Loucy (cell line): ENCODE data around the gene C1GALT1C1.

Experiments
- H2AFZ ChIP-seq: fragments of 200-600 bp; sonication (generic); 2 replicates; pipeline ENCODE4 v1.6.0; 2016; ENCODE audit warnings: antibody characterized with exemption, mild to moderate bottlenecking, low read length, moderate library complexity
- H3F3A ChIP-seq: fragments of 200-600 bp; 2 replicates; pipeline ENCODE4 v1.6.0; 2016; ENCODE audit warnings: antibody characterized with exemption, low read depth, mild to moderate bottlenecking
- H3K27me3 ChIP-seq: fragments of 200-600 bp; sonication (generic); 2 replicates; pipeline ENCODE4 v1.6.1; 2014; ENCODE audit warnings: low read length, mild to moderate bottlenecking; ENCODE audit not compliant: insufficient read depth, poor library complexity, severe bottlenecking
- H3K36me3 ChIP-seq: fragments of 200-600 bp; sonication (generic); 2 replicates; pipeline ENCODE4 v1.6.1; 2016; ENCODE audit warnings: low read length; ENCODE audit not compliant: insufficient read depth
- H3K4me1 ChIP-seq: fragments of 200-600 bp; sonication (generic); 2 replicates; pipeline ENCODE4 v1.5.1; 2014; ENCODE audit warnings: low read length, mild to moderate bottlenecking; ENCODE audit not compliant: insufficient read depth, poor library complexity, severe bottlenecking
- H3K4me2 ChIP-seq: fragments of 200-600 bp; sonication (generic); 2 replicates; pipeline ENCODE4 v1.6.0; 2014; ENCODE audit warnings: antibody characterized with exemption, low read length, low read depth, mild to moderate bottlenecking; ENCODE audit not compliant: poor library complexity, severe bottlenecking
- H3K4me3 ChIP-seq: fragments of 200-600 bp; sonication (generic); 2 replicates; pipeline ENCODE4 v1.5.1; 2014; ENCODE audit warnings: low read length, mild to moderate bottlenecking, mixed read lengths; ENCODE audit not compliant: poor library complexity, severe bottlenecking
- H3K79me2 ChIP-seq: fragments of 200-600 bp; sonication (generic); 2 replicates; pipeline ENCODE4 v1.6.1; 2014; ENCODE audit warnings: low read length; ENCODE audit not compliant: insufficient read depth
- H3K9ac ChIP-seq: fragments of 200-600 bp; sonication (generic); 2 replicates; pipeline ENCODE4 v1.6.0; 2014; ENCODE audit warnings: mild to moderate bottlenecking, low read depth, low read length, moderate library complexity; ENCODE audit not compliant: poor library complexity, severe bottlenecking
- H3K9me2 ChIP-seq: fragments of 200-600 bp; sonication (generic); replicated peaks from 2 replicates; pipeline ENCODE4 v1.6.1; 2016; ENCODE audit warnings: low read depth, low read length, mixed read lengths
- H3K9me3 ChIP-seq: fragments of 200-600 bp; sonication (generic); 2 replicates; pipeline ENCODE4 v1.6.1; 2014; ENCODE audit warnings: mild to moderate bottlenecking, antibody characterized with exemption, low read length, low read depth; ENCODE audit not compliant: insufficient read depth
- H4K20me1 ChIP-seq: fragments of 200-600 bp; sonication (generic); 2 replicates; pipeline ENCODE4 v1.6.0; 2014; ENCODE audit warnings: antibody characterized with exemption, low read length, mild to moderate bottlenecking; ENCODE audit not compliant: insufficient read depth, poor library complexity, severe bottlenecking
- CTCF ChIP-seq: fragments of 200-600 bp; sonication (generic); conservative IDR thresholded peaks from 2 replicates; pipeline ENCODE4 v1.5.1; 2014; ENCODE audit warnings: mild to moderate bottlenecking, antibody characterized with exemption, low read length
- EZH2phosphoT487 ChIP-seq: fragments of 200-600 bp; IDR thresholded peaks from 2 replicates; pipeline ENCODE4 v1.6.1; 2018; ENCODE audit warnings: antibody characterized with exemption, mild to moderate bottlenecking, moderate library complexity, borderline replicate concordance

Gene C1GALT1C1

GRCh38 chrX:120629667-120630537 is at the start of gene C1GALT1C1:
C1GALT1C1 (minus strand) TSS chrX:120630054; CDS start chrX:120627166, 2,888 bp downstream.
- Histone ChIP-seq H3K36me3 (no peaks in the 10 kb centered on the region), H3K4me3 (peak within 1 kb of the TSS; percentile 97), H3K9me3 (no peaks in the 10 kb centered on the region), H3K4me2 (peak within 1 kb of the TSS; percentile 96), H3F3A (peaks cover 4% of the 10 kb centered on the region; the same call in 1 of the 2 replicates), H4K20me1 (no peaks in the 10 kb centered on the region), H3K79me2 (peaks cover 24% of the 10 kb centered on the region; the same call in 1 of the 2 replicates), H3K9me2 (no peaks in the 10 kb centered on the region), H3K4me1 (peaks cover 22% of the 10 kb centered on the region), H2AFZ (peak within 1 kb of the TSS; percentile 79), H3K27me3 (no peaks in the 10 kb centered on the region), H3K9ac (peak within 1 kb of the TSS; percentile 91)
- no peak for TF ChIP-seq EZH2phosphoT487
- TF ChIP-seq CTCF, result no peak

- no peaks in the 10 kb centered on the region for H3K9me2 ChIP-seq
- H3K9ac ChIP-seq, result no peak overlapping the region
- no peak overlapping the region for H3K4me3 ChIP-seq
- H3F3A ChIP-seq, result no peaks in the 10 kb centered on the region
- H3K4me1 ChIP-seq, result peaks cover 5% of the 10 kb centered on the region
- no peaks in the 10 kb centered on the region for H3K9me3 ChIP-seq
- no peaks in the 10 kb centered on the region for H3K36me3 ChIP-seq
- no peak overlapping the region for H3K4me2 ChIP-seq
- no peak overlapping the region for H2AFZ ChIP-seq
- H3K79me2 ChIP-seq, result no peaks in the 10 kb centered on the region
- no peak for TF ChIP-seq EZH2phosphoT487
- TF ChIP-seq CTCF, result no peak
- H4K20me1 ChIP-seq, result no peaks in the 10 kb centered on the region
- no peaks in the 10 kb centered on the region for H3K27me3 ChIP-seq
Measured at GRCh38 chrX:120677004-120677652, 47.3 kb upstream of the C1GALT1C1 start.

- Histone ChIP-seq H3K79me2 (no peaks in the 10 kb centered on the region), H3K9ac (no peak overlapping the region), H2AFZ (no peak overlapping the region), H3K4me2 (no peak overlapping the region), H3K9me2 (no peaks in the 10 kb centered on the region), H3K36me3 (no peaks in the 10 kb centered on the region), H3F3A (no peaks in the 10 kb centered on the region), H3K4me1 (no peaks in the 10 kb centered on the region), H3K27me3 (no peaks in the 10 kb centered on the region), H4K20me1 (no peaks in the 10 kb centered on the region), H3K4me3 (no peak overlapping the region), H3K9me3 (no peaks in the 10 kb centered on the region)
- TF ChIP-seq CTCF, result no peak
- no peak for TF ChIP-seq EZH2phosphoT487
Measured at GRCh38 chrX:120672841-120673530, 43.1 kb upstream of the C1GALT1C1 start.
